GM12872 (cell line): ENCODE measurements around the gene EZH2.

ENCODE experiments used
- CTCF ChIP-seq: IDR thresholded peaks from 3 replicates; pipeline ENCODE4 v1.5.1; 2011; ENCODE audit warnings: low read depth, mild to moderate bottlenecking, low read length, moderate library complexity; ENCODE audit not compliant: insufficient read depth

EZH2 gene

GRCh38 chr7:148806187-148806586 lies 77.9 kb downstream of the EZH2 start:
- TF ChIP-seq CTCF = no peak

- no peak for TF ChIP-seq CTCF
Measured at GRCh38 chr7:148804343-148805235, 79.5 kb downstream of the EZH2 start.

- TF ChIP-seq CTCF = no peak
Measured at GRCh38 chr7:148803094-148803493, 81.0 kb downstream of the EZH2 start.

GRCh38 chr7:148802101-148802493 lies 82.0 kb downstream of the EZH2 start:
- TF ChIP-seq CTCF = no peak

GRCh38 chr7:148800677-148801076 lies 83.4 kb downstream of the EZH2 start:
- no peak for TF ChIP-seq CTCF

- no peak for TF ChIP-seq CTCF
Measured at GRCh38 chr7:148799893-148800555, 84.1 kb downstream of the EZH2 start.

GRCh38 chr7:148796841-148797240 lies 87.2 kb downstream of the EZH2 start:
- no peak for TF ChIP-seq CTCF
